Measurements from ENCODE around the gene KMT2D.

DNA sequence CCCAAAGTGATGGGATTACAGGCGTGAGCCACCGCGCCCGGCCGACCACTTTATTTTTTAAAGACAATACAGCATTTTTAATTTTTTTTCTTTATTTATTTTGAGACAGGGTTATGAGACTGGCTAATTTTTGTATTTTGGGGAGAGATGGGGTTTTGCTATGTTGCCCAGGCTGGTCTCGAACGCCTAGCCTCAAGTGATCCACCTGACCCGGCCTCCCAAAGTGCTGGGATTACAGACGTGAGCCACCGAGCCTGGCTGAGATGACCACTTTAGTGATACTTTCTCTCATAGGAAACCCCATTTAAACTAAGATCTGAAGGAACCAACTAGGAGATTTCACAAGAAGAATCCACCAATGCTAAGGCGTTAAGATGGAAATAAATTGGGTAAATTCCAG, 10.4 kb upstream of the KMT2D start:
- no peak for TF ChIP-seq TAF1 (IDR thresholded peaks at IDR 0.05; ENCODE audit: borderline replicate concordance, low read depth, low read length)
- TF ChIP-seq POLR2A (IDR thresholded peaks at IDR 0.05; ENCODE audit: low read depth, low read length) = no peak

Data from GM12892 (cell line).